Occipital lobe (tissue), 2 donors: ENCODE data around the gene PRKAR1A. TPM values are rescaled to one million over a fixed set of nuclear protein-coding genes. Genes with fewer than 3 reads are reported as not detected.
"Not testable (repeated sequence)": the region's sequence is repeated elsewhere in the genome, so short reads cannot be mapped to it uniquely, and the experiment has no call there.

Experiments
- DNase-seq: peaks from one replicate; lab custom pipeline; 2025; lab: John Stamatoyannopoulos, UW
- total RNA-seq: library from RNA; depleted of rRNA; stranded (reverse); fragments of >200 nt; gene quantifications from one replicate; pipeline ENCODE4 v1.2.3, GENCODE V29; 2014

The PRKAR1A gene
- total RNA-seq, 1 donor from 2014 or later = 405 TPM

DNA sequence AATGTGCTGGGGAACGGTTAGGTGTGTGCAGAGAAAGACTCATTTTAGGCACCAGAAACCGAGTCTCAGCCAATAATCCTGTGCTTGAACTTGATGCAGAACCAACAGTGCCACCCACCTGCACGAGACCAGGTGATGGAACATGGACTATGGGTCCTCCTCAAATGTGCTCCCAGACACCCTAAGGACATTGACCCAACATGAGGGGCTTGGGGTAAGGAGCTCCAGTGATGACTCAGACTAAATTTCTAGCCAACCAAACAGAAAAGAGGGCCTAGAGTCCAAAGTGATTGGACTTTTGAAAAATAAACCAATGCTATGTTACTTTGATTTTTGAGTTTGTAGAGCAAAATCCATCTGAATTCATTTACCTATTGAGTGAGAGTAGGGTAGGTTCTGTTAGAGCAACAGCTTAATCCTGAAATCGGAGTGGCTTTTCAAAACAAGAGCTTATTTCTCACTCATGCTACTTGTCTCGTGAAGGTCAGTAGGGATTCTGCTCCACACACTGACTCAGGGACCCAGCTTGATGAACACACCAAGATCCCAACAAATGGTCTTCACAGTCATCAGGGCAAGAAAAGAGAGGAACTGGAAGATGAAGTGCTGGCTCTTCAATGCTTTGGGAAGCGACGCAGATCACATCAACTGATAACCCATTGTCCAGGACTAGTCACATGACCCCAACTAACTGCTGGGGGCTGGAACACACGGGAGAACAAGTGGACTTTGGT lies 67.1 kb downstream of the PRKAR1A start:
- no peak for DNase-seq

DNA sequence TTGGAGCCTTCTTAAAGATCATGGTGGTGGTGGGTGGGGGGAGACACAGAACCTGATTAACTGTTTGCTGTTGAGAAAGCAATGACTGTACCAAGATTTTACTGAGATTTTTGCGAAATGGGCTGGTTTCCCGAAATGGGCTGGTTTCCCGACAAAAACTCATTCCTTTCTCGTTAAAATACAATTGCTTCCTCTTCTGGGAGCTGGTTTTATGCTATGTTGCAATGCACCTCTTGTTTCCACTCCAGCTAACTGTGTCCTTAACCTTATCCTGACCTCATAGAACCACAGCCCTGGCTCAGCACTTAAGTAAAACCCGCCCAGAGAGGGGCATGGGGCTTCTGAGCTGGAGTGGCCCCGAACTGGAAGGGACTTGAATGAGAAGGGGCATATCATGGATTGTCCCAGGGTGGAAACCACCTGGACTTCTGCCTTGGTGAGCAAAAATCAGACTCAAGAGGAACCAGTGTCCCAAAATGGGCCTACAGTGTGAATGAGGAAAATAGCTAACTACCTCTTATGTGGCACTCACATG lies 68.1 kb downstream of the PRKAR1A start:
- no peak for DNase-seq

DNA sequence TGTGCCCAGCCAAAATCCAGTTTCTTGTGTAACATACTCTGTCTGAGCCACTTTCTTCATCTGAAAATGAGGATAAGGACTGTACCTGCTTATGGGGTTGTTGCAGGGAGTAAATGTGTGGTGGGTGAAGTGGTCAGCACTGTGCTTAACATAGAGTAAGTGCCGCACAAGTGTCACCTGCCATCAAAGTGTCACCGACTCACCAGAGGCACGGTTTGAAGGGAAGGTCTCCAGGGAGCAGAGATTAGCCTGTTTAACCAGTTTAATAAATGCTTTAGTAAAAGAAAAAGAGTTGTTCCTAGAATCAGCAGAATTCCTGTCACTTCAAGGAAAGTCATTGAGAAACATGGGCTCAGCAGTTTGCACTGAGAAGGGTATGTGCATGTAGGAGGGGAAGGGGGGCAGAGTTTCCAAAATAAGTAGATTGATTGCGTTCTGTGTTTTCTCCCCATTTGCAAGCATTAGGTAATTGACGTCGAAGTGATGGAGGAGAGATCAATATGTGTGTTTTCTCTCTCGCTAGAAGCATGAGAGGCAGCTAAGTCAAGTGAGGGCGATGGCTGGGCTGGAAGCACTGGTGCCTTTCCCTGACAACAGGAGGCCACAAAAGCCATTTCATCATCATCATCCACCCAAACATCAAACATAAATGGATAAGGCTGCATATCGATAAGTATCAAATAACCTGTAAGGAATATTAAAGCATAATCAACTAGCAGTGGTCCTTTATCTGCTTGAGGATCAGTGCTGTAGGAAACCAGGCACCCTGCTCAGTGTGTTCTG lies 69.8 kb downstream of the PRKAR1A start:
- DNase-seq = no peak

DNA sequence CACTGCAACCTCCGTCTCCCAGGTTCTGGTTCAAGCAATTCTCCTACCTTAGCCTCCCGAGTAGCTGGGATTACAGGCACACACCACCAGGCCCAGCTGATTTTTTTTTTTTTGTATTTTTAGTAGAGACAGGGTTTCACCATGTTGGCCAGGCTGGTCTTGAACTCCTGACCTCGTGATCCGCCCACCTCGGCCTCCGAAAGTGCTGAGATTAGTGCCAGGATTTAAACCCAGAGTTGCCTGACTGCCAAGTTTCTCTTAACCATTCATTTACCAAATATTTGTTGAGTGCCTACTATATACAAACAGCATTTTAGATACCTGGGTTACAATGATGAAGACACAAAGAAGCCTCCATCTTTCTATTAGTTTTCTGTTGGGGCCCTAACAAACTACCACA lies 70.6 kb downstream of the PRKAR1A start:
- DNase-seq = not testable (repeated sequence)

DNA sequence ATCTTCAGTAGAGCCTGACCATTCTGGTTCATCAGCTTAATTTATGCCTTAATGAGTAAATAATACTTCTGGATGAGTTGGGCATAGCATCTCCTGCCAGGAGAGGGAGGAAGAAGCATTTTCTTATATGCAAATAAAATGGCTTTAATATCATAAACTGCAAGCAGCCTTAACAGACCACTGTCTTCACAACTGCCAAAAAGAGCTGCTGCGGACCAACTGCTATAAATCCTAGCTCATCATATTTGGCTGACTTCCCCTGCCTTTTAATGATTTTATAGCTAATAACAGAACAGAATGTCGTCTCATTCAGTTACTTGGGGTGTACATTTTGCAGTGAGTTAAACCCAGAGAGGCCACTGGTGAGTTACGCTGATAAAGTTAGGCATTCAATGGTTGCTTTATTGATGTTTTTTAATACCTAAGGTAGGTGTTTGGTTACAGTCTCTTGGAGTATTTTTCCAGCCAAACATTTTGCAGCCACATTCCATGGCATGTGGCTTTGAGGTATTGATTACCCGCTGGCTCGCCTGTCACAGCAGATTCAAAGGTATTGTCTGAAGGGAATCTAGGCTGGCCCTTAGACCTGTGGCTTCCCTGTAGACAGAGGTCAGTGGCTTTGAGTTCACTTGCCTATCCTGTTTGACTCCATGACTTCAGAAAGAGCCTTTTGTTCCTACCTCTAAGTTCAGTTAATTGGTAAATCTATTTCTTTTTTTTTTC lies 72.5 kb downstream of the PRKAR1A start:
- no peak for DNase-seq

DNA sequence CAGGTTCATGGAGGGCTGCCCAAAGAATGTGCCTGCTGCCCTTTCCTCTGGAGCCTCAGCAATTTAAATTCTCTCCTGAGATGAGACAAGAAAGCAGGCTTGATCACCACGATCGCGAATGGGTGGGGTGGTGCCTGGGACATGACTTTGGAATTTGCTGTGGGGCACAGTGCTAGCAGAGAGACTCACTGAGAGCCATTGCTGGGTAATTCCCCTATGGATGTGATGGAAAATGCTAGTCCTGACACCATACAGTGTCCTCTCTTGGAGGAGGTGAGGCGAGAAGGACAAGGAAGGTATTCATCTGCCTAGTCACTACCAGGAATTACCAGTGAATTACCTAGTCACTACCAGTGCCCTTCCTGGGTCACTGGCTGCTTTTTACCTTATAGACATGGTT lies 73.4 kb downstream of the PRKAR1A start:
- no peak for DNase-seq

DNA sequence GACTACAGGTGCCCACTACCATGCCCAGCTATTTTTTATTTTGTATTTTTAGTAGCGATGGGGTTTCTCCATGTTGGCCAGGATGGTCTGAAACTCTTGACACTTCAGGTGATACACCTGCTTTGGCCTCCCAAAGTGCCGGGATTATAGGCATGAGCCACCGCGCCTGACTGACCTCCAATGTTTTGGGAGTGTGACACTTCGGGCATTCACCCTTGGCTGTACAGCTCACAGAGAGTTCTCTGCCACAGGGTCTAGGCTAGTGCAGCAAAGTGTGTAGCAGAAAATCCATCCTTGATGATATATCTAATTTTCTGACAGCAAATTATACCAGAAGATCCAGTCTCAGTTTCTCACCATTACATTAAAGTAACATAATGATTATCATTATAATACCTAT lies 74.8 kb downstream of the PRKAR1A start:
- DNase-seq = no peak

DNA sequence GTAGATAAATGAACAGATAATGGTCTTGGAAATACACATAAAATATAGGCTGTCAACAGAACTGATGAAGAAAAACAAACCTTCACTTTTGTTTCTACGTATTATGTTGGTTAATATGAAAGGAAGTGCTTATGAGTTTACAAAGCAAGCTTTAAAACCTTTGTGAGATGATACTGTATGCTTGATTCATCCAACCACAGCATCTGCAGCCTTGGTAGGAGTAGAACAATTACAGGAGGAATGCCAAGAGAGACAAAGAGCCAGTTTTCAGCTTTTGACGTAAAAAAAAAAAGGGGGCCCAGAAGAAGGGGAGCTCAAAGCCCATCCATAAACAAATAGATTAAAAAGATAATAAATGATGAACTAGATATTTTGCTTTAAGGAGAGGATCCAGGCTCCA lies 75.6 kb downstream of the PRKAR1A start:
- DNase-seq = no peak

DNA sequence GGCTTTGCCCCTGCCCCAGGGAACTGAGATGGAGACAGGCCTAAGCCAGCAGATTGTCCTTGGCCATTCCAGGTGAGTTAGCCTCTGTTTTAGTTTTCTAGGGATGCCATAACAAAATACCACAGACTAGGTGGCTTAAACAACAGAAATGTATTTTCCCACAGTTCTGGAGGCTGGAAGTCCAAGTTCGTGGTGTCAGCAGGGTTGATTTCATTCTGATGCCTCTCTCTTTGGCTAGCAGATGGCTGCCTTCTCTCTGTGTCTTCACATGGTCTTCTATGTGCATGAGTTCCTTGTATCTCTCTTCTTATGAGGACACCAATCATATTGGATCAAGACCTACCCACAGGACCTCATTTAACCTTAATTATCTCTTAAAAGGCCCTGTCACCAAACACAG lies 76.1 kb downstream of the PRKAR1A start:
- no peak for DNase-seq

DNA sequence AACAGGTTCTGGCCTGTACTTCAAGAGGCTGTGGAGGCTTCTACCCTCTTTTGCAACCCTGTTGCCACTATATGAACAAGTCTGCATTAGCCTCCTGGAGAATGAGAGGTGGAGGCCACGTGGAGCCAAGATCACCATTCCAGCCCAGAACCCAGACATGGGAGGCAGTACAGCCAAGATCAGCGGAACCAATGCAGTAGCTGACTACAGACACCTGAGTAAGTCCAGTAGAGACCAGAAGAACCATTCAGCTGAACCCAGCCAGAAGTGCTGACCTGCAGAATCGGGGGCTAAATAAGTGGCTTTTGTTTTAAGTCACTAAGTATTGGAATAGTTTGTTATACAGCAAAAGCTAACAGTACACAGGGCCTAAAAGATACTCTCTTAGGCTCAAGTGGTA lies 76.9 kb downstream of the PRKAR1A start:
- no peak for DNase-seq

DNA sequence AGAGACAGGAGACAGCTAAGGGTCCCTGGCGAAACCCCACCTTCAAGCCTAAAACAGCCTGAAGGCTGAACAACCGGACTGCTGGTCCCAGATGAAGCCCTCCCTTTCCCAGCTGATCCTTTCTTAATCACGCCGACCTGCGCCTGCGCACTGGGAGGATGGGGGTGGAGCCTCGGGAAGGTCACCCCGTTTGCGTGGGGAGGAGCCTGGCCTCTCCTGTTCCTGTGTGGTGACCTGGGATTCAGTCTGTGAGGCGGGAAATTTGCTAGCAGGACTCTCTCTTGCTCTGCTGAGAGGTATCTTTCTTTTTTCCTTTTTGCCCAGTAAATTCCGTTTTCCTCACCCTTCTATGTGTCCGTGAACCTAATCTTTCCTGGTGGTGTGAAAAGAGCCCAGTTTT lies 79.4 kb downstream of the PRKAR1A start:
- DNase-seq = no peak

DNA sequence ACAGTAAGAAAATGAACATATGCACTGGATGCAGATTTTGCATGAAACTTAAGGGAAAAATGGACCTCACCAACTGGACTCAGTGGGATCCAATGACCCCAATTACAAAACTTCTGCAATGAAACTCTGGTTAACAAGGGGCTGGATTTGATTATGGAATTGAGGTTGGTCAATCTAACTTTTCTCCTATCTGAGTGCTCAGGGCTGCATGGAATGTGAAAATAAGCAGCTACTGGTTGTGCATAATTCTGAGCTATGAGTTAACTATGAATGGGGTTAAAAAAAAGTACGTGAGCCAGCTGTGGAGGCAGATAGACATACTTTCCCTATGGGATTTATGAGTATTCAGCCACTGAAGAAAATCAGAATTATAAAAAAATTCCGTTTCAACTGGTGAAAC lies 79.8 kb downstream of the PRKAR1A start:
- DNase-seq = no peak

DNA sequence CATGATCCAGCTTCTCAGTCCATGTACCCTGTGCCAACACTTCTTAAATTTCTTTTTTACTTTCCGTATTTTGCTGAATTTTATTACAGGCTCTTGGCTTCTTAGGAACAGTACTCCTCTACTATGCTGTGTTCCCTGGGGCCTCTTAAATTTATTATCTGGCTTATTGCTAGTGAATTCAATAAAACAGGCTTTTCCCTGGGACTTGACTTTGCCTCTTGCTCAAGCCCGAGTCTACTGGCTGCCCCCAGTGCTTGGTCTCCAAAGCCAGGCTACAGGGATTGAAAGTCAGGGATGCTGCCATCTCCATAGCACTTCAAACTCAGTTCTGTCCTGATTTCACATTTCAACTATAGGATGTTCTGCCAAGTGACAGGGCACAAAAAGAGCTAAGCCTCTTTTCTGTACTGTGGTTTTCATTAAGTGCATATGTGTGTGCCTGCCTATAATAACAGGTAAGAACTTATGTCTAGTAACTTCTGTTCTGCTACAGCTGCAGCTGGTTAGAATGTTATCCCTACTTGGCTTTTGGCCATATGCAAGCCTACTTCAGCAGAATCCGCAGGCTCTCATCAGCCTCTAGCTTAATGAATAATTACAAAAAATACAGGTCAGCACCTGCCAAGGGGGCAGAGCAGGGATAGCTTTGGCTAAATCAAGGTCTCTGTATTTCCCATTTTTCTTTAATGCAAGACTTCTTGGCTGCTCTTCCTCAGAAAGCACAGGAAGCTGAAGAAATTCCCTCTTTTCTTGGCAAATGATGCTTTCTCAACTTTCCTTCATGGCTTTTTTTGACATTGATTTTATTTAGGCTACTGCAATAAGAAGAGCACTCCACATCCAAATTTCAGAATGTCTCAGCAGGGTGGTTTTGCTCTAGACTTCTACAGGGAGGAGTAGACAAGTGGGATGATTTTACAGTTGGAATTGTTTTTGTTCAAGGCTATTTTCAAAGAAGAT lies 80.7 kb downstream of the PRKAR1A start:
- DNase-seq = no peak

DNA sequence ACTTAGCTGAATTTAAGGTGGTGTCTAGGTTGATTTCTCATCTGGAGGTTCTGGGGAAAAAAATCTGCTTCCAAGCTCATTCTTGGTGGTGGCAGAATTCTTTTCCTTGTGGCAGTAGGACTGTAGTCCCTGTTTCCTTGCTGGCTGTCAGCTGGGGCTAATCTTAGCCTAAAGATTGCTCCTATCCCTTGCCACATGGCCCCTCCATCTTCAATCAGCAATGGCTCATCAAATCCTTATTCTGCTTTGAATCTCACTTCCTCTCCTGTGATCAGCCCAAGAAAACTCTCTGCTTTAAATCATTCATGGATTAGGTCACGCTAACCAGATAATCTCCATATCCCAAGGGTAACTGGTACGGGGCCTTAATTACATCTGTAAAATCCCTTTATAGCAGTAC lies 82.3 kb downstream of the PRKAR1A start:
- no peak for DNase-seq

DNA sequence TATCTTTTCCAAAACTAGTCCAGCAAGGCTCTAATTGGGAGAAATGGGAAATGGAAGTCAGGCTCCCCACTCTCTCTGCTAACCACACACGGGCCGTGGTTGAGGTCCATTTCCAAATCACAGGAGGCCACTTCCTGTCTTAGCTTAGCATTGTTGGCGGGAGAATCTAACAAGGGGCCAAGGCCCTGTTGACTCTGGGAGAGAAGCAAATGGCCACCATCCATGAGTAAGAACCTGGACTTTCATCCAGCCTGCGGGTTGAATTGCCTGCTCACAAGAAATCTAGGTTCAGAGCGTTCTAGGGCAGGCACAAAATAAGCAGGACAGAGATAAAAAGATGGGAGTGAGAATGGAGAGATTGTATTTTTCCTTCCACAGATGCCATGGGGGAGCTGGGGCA lies 83.3 kb downstream of the PRKAR1A start:
- DNase-seq = no peak

DNA sequence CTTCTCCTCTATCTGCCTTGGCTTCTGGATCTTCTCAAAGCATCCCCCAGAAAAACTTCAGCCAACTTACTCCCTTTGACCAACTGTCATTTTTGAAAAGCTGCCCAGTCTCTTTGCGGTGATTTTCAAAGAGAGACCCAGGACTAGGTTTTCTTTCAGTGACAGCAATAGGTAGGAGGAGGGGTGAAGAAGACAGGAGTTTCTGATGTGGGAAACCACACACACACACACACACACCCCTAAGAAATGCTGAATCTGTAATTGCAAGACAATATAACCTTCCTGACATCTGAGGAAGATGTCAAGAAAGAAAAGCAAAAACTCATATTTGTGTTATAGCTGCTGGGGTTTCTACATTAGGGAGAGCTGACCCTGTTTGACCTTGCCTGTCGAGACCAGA lies 83.8 kb downstream of the PRKAR1A start:
- no peak for DNase-seq

DNA sequence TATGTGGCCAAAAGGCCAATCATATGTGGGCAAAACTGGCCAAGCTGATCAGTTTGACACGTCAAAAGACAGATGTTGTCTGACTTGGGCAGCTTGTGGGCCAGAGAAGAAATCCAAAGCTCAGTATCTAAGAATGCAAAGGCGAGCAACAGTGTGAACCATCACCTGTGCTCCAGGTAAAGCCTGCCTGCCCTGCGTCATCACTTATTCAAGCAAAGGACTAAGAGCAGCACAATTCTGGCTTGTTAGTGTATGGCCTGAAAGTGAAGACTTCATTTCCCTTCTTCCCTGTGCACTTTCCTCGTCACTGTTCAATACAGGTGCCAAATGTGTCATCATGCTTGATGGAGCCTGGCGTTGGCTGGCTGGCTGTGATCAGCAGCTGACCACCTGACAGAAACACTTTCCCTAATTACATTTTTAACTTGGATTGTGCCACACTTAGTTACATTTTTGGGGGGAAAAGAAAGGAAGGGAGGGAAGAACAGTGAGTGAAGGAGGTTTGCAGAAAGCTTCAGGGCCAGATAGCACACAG lies 84.2 kb downstream of the PRKAR1A start:
- DNase-seq = no peak

DNA sequence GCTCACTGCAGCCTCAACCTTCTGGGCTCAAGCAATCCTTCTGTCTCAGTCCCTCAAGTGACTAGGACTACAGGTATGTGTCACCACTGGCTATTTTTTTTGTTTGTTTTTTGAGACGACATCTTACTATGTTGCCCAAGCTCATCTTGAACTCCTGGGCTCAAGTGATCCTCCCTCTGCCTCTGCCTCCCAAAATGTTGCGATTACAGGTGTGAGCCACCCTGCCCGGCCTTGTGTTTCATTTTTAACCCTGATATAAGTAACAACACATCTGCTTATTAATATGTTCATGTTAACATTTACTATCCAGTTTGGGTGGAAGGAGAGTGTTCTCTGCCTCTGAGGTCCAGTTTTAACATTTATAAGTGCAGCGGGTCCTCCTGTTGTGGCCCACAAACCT lies 85.8 kb downstream of the PRKAR1A start:
- no peak for DNase-seq

DNA sequence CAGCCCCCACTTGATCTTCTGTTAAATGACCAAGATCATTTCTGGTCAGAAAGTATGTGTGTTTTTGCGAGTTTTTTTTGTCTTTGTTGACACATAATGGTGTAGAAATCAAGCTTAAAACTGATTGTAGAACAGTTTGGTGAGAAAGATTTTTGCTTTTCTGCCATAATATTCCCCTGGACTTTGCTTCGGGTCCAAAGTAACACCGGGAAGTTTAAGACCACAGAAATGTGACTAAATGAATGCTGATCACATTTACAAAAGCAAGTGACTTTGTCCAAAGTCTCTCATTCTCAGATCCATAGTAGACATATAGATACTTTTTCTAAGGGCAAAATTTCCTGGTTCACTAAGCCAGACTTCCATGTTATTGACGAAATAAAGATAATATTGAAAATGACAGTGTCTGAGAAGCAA lies 86.3 kb downstream of the PRKAR1A start:
- DNase-seq = no peak

DNA sequence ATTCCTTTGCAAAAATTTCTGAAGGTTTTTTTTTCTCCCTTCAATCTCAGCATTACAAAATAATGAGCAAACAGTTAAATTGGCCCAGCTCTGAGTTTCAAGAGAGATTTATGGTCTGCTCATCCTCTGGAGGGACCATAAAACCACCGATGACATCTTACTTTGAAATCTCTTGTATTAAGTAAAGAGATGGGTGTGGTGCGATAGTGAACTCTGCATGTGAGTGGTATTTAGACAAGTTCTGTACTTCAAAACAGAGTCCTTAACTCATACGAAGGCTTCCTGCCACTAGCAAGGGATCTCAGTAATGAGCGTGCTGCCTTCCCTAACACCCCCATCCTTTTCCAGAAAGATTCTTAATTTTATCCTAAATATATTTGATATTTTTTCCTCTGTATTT lies 86.9 kb downstream of the PRKAR1A start:
- DNase-seq = no peak

DNA sequence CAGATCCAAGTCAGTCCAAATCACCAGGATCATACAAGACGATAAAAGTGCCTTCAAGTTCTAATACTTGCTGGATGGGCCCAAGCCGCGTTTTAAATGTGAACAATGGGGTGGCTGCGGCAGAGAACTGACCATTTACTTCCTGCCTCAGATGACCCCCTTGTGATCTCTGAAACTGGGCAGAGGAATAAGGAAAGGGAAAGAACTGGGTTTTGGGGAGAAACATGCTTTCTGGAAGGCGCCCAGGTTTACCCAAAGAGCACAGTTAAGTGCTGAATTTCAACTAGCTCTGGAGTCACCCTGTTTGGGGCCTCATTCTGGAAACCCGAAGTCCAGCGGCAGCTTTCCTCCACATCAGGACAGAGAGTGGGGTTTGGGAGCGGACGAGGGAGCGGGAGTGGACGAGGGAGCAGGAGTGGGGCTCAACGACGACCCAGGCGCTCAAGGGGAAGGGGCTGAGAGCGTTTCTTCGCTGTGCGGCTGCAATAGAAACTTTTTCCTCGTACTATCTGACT lies 87.4 kb downstream of the PRKAR1A start:
- no peak for DNase-seq
